Femur (tissue), 1 donor: Measurements from ENCODE around the gene TPBGL.
"Not testable (repeated sequence)": the region's sequence is repeated elsewhere in the genome, so short reads cannot be mapped to it uniquely, and the experiment has no call there.

Experiments used
- DNase-seq: peaks from one replicate; pipeline ENCODE4 v3.0.0-alpha.2; 2017

TPBGL gene

GRCh38 chr11:75273411-75274391 is 33.1 kb downstream of the TPBGL start:
- DNase-seq: no peak

- not testable (repeated sequence) for DNase-seq
These were observed 34.1 kb downstream of the TPBGL start for GRCh38 chr11:75274716-75275115.

- peak; percentile 62 for DNase-seq
These were observed 35.0 kb downstream of the TPBGL start for GRCh38 chr11:75275581-75275980.

- DNase-seq: no peak
These were observed 35.6 kb downstream of the TPBGL start for GRCh38 chr11:75276186-75276585.

GRCh38 chr11:75276686-75277085 is 36.1 kb downstream of the TPBGL start:
- no peak for DNase-seq

- DNase-seq: no peak
These were observed 36.7 kb downstream of the TPBGL start for GRCh38 chr11:75277211-75277805.

DNA sequence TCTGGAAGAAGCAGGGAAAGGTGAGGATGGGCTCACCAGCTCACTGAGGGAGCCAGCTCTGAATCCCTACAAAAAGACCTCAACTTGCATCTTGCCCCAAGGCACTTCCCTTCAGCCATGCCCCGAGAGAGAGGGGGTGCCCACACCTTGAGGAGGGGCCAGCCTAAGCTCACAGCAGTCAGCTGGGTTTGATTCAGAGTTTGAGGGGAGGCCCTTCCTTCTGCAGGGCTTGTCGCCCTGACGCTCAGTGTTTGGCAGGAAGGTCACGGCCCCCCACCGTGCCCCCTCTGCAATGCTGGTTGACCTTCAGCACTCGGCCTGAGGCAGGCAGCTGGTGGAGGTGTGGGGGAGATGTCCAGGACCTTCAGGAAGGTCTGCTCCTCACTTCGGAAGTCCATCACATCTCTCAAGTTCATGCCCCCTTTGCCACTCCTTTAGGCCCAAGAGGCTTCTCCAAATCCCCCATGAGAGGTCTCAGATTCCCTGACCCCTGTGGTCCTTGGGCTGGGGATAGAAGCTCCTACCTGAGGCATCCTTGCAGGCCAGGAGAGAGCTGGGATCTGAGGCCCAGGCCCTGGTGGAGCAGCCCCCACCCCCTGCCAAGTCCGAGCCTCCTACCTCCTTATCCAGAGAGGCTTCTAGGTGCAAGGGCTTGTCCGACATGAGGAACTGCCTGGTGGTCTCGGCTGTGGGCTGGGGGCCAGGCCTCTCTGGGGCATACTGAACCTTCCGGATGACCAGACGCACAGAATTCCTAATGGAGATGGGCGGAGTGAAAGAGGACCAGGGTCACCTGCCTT is 37.6 kb downstream of the TPBGL start:
- DNase-seq: no peak

GRCh38 chr11:75279273-75279672 is 38.7 kb downstream of the TPBGL start:
- DNase-seq: no peak

DNA sequence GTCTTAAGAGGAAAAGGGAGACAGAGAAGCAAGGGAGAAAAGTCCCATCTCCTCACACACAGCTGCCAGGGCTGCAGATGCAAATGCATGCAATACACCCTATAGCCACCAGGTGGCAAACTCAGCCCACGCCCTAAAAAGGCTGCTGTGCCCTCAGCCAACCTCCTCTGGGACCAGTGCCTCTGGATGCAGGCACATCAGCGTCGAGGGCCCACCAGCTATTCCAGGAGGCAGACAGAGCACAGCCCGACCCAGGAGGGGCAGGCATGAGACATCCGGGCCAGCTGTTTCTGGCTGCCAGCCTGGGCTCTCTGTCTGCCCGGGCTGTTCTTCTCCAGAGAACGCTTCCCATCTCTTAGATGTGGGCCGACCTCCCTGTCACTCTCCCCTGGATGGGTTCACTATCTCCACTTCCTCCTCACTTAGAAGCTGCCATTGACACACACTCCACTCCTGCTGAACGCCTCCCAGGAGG is 39.7 kb downstream of the TPBGL start:
- peak; percentile 85 for DNase-seq

- no peak for DNase-seq
These were observed 40.3 kb downstream of the TPBGL start for GRCh38 chr11:75280770-75281468.

- DNase-seq: no peak
These were observed 41.0 kb downstream of the TPBGL start for GRCh38 chr11:75281469-75282095.

DNA sequence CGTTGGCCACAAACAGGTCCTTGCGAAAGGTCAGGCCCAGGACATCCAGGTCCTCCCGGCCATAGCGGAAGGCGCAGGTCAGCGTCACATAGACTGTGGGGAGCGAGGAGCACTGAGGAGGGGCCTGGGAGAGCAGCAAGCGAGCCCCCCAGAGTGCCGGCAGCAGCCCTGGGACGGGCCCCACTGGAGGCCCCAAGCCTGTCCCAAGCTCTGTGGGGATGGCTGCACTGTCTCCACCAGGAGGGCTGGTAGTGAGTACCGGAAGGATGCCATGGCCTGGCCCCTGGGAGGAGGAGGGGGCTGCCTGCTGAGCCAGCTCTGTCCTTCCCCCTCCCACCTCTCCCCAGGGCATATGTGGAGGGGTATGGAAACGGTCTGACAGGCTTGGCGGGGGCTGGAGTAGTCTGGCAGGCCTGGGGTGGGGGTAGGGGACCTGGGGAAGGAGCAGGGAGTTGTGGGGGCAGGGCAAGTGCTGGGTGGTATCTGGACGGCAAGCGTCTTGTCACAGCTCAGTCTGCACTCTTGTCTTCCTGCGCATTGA is 42.9 kb downstream of the TPBGL start:
- DNase-seq: no peak

- no peak for DNase-seq
These were observed 45.3 kb downstream of the TPBGL start for GRCh38 chr11:75285776-75286360.

DNA sequence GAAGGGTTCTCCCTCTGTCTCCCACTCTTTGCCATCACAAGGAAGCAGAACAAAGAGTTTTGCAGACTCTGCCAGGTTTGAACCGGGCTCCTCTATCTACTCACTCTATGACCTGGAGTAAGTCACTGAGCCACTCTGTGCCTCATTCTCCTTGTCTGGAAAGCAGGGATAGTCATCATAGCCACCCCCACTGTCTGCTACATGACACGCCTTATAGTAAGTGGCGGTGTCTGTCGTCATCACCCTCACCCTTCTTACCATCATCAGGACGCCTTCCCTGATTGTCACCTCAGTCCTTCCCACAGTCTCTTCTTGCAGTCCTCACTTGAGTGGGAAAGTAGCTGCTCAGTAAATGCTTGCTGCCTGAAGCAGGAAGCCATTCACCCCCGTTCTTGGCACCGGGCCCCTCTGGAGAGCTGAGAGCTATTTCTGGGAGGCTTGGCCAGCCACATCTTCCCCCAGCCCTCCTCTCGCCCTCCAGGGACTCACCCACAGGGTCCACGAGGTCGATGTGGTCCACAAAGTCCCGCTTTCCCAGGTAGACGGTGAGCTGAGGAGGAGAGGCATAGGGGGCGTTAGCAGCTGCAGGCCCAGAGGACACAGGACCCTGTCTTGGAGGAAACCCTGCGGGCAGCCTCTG is 46.4 kb downstream of the TPBGL start:
- no peak for DNase-seq

DNA sequence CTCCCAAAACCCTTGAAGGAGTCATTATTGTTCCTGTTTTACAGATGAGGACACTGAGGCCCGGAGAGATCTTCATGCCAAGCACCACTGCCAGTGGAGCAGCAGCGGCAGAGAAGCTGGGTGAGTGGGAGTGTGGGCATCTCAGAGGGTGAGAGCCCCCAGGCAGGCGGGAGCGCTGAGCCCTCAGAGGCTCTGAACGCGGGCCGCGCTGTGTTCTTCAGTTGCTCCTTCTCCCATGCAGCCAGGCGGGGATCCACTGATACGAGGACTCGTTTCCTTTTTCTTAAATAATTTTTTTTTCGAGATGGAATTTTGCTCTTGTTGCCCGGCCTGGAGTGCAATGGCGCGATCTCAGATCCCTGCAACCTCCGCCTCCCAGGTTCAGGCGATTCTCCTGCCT is 47.0 kb downstream of the TPBGL start:
- DNase-seq: no peak

DNA sequence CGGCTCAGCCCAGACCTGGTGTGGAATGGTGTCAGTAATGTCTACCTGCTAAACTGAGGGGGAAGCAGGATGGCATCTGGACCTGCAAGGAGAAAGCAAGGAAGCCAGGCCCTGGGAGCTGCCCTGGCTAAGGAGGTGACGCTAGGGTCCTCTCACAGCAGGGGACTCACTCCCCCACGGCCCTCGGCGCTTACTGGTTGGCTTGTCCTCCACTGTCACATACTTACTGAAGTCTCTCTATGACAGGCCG is 48.9 kb downstream of the TPBGL start:
- DNase-seq: no peak

GRCh38 chr11:75289919-75290318 is 49.3 kb downstream of the TPBGL start:
- no peak for DNase-seq

GRCh38 chr11:75291741-75292140 is 51.2 kb downstream of the TPBGL start:
- DNase-seq: no peak

- DNase-seq: no peak
These were observed 52.4 kb downstream of the TPBGL start for GRCh38 chr11:75292943-75293342.
